Measurements from ENCODE around the gene CACNA1G.

DNA sequence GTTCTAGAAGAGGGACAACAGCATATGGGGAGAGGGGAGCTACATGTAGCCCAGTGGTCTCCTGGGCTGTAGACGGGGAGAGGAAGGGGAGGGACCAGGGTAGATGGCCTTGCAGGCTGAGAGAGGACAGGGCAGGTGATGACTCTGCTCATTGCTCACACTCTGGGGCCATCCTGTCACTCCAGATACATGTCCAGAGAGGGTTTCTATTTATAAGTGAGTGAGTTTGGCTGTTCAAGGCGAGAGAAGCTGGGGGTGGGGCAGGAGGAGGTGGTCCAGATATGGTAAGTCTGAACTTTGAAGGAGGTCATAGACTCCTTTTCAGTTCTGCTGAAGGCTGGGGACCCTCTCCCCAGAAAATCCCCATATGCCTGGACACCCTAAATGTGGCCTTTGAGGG, 22.2 kb downstream of the CACNA1G start:
- TF ChIP-seq, protein P1, sequence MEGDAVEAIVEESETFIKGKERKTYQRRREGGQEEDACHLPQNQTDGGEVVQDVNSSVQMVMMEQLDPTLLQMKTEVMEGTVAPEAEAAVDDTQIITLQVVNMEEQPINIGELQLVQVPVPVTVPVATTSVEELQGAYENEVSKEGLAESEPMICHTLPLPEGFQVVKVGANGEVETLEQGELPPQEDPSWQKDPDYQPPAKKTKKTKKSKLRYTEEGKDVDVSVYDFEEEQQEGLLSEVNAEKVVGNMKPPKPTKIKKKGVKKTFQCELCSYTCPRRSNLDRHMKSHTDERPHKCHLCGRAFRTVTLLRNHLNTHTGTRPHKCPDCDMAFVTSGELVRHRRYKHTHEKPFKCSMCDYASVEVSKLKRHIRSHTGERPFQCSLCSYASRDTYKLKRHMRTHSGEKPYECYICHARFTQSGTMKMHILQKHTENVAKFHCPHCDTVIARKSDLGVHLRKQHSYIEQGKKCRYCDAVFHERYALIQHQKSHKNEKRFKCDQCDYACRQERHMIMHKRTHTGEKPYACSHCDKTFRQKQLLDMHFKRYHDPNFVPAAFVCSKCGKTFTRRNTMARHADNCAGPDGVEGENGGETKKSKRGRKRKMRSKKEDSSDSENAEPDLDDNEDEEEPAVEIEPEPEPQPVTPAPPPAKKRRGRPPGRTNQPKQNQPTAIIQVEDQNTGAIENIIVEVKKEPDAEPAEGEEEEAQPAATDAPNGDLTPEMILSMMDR (IDR thresholded peaks at IDR 0.05), result no peak
- no peak for TF ChIP-seq POLR2A (IDR thresholded peaks at IDR 0.05)

Data from testis (tissue), 2 donors.